B cell (primary cell): ENCODE data around the gene EXOC6. TPM values are rescaled to one million over a fixed set of nuclear protein-coding genes. Genes with fewer than 3 reads are reported as not detected.

ENCODE experiments used
- ATAC-seq: fragments of 200-7000 bp; cut with Tn5 transposase; one replicate; pipeline ENCODE4 v1.10.0; 2021; ENCODE audit warnings: low read depth, mild to moderate bottlenecking, moderate number of reproducible peaks, moderate library complexity
- CTCF ChIA-PET: fragments of 350-600 bp; sonication (Branson Sonifier 250); formaldehyde crosslinking; loops from one replicate; lab custom pipeline; 2021; ENCODE audit warnings: antibody characterized with exemption, inconsistent platforms; lab: Charles Lee
- POLR2A ChIA-PET: fragments of 350-600 bp; sonication (Branson Sonifier 250); formaldehyde crosslinking; loops from one replicate; lab custom pipeline; 2021; ENCODE audit warnings: antibody characterized with exemption; lab: Charles Lee
- DNase-seq: peaks from one replicate; pipeline ENCODE4 v3.0.0; 2013
- H2AFZ ChIP-seq: 2 replicates; pipeline ENCODE4 v1.6.1; 2012; ENCODE audit warnings: mild to moderate bottlenecking, low read depth, low read length; ENCODE audit not compliant: insufficient read depth, poor library complexity, severe bottlenecking
- H3K27ac ChIP-seq, 2 donors: 1 replicate in 1 of 2; 2 replicates in 1 of 2; pipeline ENCODE4 v1.5.1; 2012 to 2013; ENCODE audit warnings: low read length in 2 of 2, mild to moderate bottlenecking in 2 of 2, moderate library complexity in 1 of 2
- H3K27me3 ChIP-seq, 4 experiments: fragments of 200-600 bp in 1 of 4; sonication (generic) in 1 of 4; replicated peaks in 1 of 4; 1 replicate in 2 of 4; 2 replicates in 2 of 4; pipeline versions ENCODE4 v1.6.1 to v1.7.0; 2013 to 2016; ENCODE audit warnings: low read length in 3 of 4, mild to moderate bottlenecking in 2 of 4, mixed read lengths in 1 of 4, moderate library complexity in 1 of 4; ENCODE audit not compliant: insufficient read depth in 4 of 4, control insufficient read depth in 3 of 4; ENCODE audit errors: control extremely low read depth in 1 of 4
- H3K36me3 ChIP-seq, 2 experiments: replicated peaks in 1 of 2; 1 replicate in 1 of 2; 2 replicates in 1 of 2; pipeline versions ENCODE4 v1.6.1 to v1.7.1; 2013; ENCODE audit warnings: low read length in 1 of 2; ENCODE audit not compliant: insufficient read depth in 2 of 2, control insufficient read depth in 1 of 2; ENCODE audit errors: control extremely low read depth in 1 of 2, extremely low read depth in 1 of 2
- H3K4me1 ChIP-seq, 2 donors: fragments of 200-600 bp in 1 of 2; sonication (generic) in 1 of 2; 1 replicate in 1 of 2; 2 replicates in 1 of 2; pipeline versions ENCODE4 v1.5.1 to v1.6.1; 2013 to 2017; ENCODE audit warnings: low read length in 2 of 2; ENCODE audit not compliant: control insufficient read depth in 2 of 2, insufficient read depth in 2 of 2
- H3K4me2 ChIP-seq: replicated peaks from 2 replicates; pipeline ENCODE3; 2012; ENCODE audit warnings: mild to moderate bottlenecking, low read depth, low read length; ENCODE audit not compliant: poor library complexity, severe bottlenecking
- H3K4me3 ChIP-seq, 5 experiments: fragments of 200-600 bp in 1 of 5; sonication (generic) in 1 of 5; 1 replicate in 3 of 5; 2 replicates in 2 of 5; pipeline versions ENCODE4 v1.5.1 to v1.7.0; 2011 to 2016; ENCODE audit warnings: low read length in 4 of 5, mild to moderate bottlenecking in 4 of 5, low read depth in 2 of 5, control low read depth in 1 of 5, moderate library complexity in 1 of 5; ENCODE audit not compliant: insufficient read depth in 1 of 5; ENCODE audit errors: control extremely low read depth in 1 of 5, extremely low read depth in 1 of 5
- H3K79me2 ChIP-seq: fragments of 200-600 bp; sonication (generic); one replicate; pipeline ENCODE4 v1.6.0; 2016; ENCODE audit warnings: low read length; ENCODE audit not compliant: control insufficient read depth, insufficient read depth
- H3K9ac ChIP-seq: fragments of 200-600 bp; sonication (generic); 2 replicates; pipeline ENCODE4 v1.6.1; 2017; ENCODE audit warnings: mild to moderate bottlenecking, low read length, moderate library complexity
- H3K9me3 ChIP-seq, 3 donors: one replicate each; pipeline versions ENCODE4 v1.6.1 to v1.7.1; 2013; ENCODE audit warnings: low read length in 2 of 3; ENCODE audit not compliant: control insufficient read depth in 2 of 3, insufficient read depth in 1 of 3; ENCODE audit errors: control extremely low read depth in 1 of 3
- H4K20me1 ChIP-seq: 2 replicates; pipeline ENCODE4 v1.6.0; 2012; ENCODE audit warnings: mild to moderate bottlenecking, low read length; ENCODE audit not compliant: insufficient read depth, control insufficient read depth, poor library complexity, severe bottlenecking
- H3K27ac Mint-ChIP-seq: one replicate; pipeline ENCODE4 v1.8.0; 2021; ENCODE audit warnings: mixed read lengths
- H3K27me3 Mint-ChIP-seq: one replicate; pipeline ENCODE4 v1.8.0; 2021; ENCODE audit warnings: mixed read lengths
- H3K4me1 Mint-ChIP-seq: one replicate; pipeline ENCODE4 v1.8.0; 2021; ENCODE audit warnings: mixed read lengths
- H3K4me3 Mint-ChIP-seq: one replicate; pipeline ENCODE4 v1.8.0; 2021; ENCODE audit warnings: mixed read lengths
- H3K9me3 Mint-ChIP-seq: one replicate; pipeline ENCODE4 v1.8.0; 2022; ENCODE audit warnings: mixed read lengths; ENCODE audit not compliant: insufficient read depth
- CTCF ChIP-seq: fragments of 200-600 bp; IDR thresholded peaks from one replicate; pipeline ENCODE4 v1.8.0; 2022; ENCODE audit warnings: antibody characterized with exemption, mild to moderate bottlenecking
- EZH2 ChIP-seq: IDR thresholded peaks from 2 replicates; pipeline ENCODE4 v1.6.1; 2012; ENCODE audit warnings: borderline replicate concordance, low read depth, mild to moderate bottlenecking, moderate library complexity, low read length; ENCODE audit not compliant: insufficient read depth, poor library complexity, severe bottlenecking
- WGBS: methylation state at CpG from one replicate; pipeline ENCODE4 v1.1.5; 2013; ENCODE audit warnings: missing lambda C conversion rate; ENCODE audit not compliant: insufficient coverage; 5-methylcytosine and 5-hydroxymethylcytosine counted together
- intact Hi-C: fragments of 100-400 bp; cut with micrococcal nuclease; formaldehyde crosslinking; loops from one replicate; pipeline ENCODE4 v1.10.0; 2022
- polyA plus RNA-seq: library from polyadenylated mRNA; depleted of rRNA; stranded (reverse); fragments of >200 nt; gene quantifications from 2 replicates; pipeline ENCODE4 v1.2.3, GENCODE V29; 2012
- total RNA-seq, 2 donors: library from RNA; stranded (reverse); fragments of 120-200 nt in 1 of 2; gene quantifications; 1 replicate in 1 of 2; 2 replicates in 1 of 2; pipeline versions ENCODE4 v1.2.3 to v1.2.4, GENCODE V29; 2013 to 2022

EXOC6 gene
- total and polyA plus RNA-seq, 2 donors (not counting 1 experiment from before 2014, with no cell fraction given): 7.9 to 22.6 TPM

GRCh38 chr10:92892691-92893054 lies 44.4 kb downstream of the EXOC6 start:
- POLR2A ChIA-PET: no interaction called here

GRCh38 chr10:92894081-92894655 lies 45.8 kb downstream of the EXOC6 start:
- H3K9me3 ChIP-seq: no peaks in the 10 kb centered on the region
- Mint-ChIP-seq H3K4me1 (no peaks in the 10 kb centered on the region), H3K4me3 (no peak overlapping the region), H3K27me3 (no peaks in the 10 kb centered on the region), H3K27ac (no peak overlapping the region), H3K9me3 (no peaks in the 10 kb centered on the region)
- no peak overlapping the region for H3K27ac ChIP-seq
- TF ChIP-seq EZH2 (no peak), CTCF (no peak)
- no peaks in the 10 kb centered on the region for H3K27me3 ChIP-seq
- ATAC-seq: no peak
- H3K4me2 ChIP-seq: no peak overlapping the region
- H2AFZ ChIP-seq: no peak overlapping the region
- H3K36me3 ChIP-seq: peaks cover 15 to 24% of the 10 kb centered on the region in 2 experiments
- H3K4me3 ChIP-seq: no peak overlapping the region
- peaks cover 31% of the 10 kb centered on the region for H3K79me2 ChIP-seq
- H3K9ac ChIP-seq: no peak overlapping the region
- CTCF ChIA-PET: interaction anchor here (1.1 to 1.4 kb wide), 2 partner anchors 9 to 11 kb away, joined by 3 to 4 read pairs; no protein-coding TSS in a partner anchor
- intact Hi-C loops: no loop called here
- POLR2A ChIA-PET: no interaction called here
- peaks cover 21% of the 10 kb centered on the region for H4K20me1 ChIP-seq
- no peaks in the 10 kb centered on the region for H3K4me1 ChIP-seq
- no peak for DNase-seq

More at GRCh38 chr10:92892691-92893054, 44.4 kb downstream of the EXOC6 start:
- H4K20me1 ChIP-seq: peaks cover 32% of the 10 kb centered on the region
- CTCF ChIA-PET: interaction anchor here (1.2 kb wide), 1 partner anchor 19 kb away, joined by 6 read pairs; no protein-coding TSS in a partner anchor
- intact Hi-C loops: no loop called here
- Mint-ChIP-seq H3K4me1 (no peaks in the 10 kb centered on the region), H3K27ac (no peak overlapping the region), H3K9me3 (no peaks in the 10 kb centered on the region), H3K27me3 (no peaks in the 10 kb centered on the region), H3K4me3 (no peak overlapping the region)
- no peak overlapping the region for H3K4me3 ChIP-seq
- no peak for DNase-seq
- no peak for ATAC-seq
- WGBS: 100% methylated on average over 1 of the region's 3 CpGs
- no peak overlapping the region for H3K4me2 ChIP-seq
- H2AFZ ChIP-seq: no peak overlapping the region
- peaks cover 46% of the 10 kb centered on the region for H3K79me2 ChIP-seq
- TF ChIP-seq EZH2 (no peak), CTCF (no peak)
- H3K4me1 ChIP-seq: no peaks in the 10 kb centered on the region
- H3K36me3 ChIP-seq: peaks cover 13 to 15% of the 10 kb centered on the region in 2 experiments
- no peak overlapping the region for H3K9ac ChIP-seq
- H3K27me3 ChIP-seq: no peaks in the 10 kb centered on the region
- no peak overlapping the region for H3K27ac ChIP-seq
- no peaks in the 10 kb centered on the region for H3K9me3 ChIP-seq
